SKM-1 (cell line): Measurements from ENCODE around the gene ST8SIA4.

Source experiments
- DNase-seq: peaks from one replicate; lab custom pipeline; 2025; ENCODE audit not compliant: unreplicated experiment; lab: John Stamatoyannopoulos, UW

The ST8SIA4 gene

DNA sequence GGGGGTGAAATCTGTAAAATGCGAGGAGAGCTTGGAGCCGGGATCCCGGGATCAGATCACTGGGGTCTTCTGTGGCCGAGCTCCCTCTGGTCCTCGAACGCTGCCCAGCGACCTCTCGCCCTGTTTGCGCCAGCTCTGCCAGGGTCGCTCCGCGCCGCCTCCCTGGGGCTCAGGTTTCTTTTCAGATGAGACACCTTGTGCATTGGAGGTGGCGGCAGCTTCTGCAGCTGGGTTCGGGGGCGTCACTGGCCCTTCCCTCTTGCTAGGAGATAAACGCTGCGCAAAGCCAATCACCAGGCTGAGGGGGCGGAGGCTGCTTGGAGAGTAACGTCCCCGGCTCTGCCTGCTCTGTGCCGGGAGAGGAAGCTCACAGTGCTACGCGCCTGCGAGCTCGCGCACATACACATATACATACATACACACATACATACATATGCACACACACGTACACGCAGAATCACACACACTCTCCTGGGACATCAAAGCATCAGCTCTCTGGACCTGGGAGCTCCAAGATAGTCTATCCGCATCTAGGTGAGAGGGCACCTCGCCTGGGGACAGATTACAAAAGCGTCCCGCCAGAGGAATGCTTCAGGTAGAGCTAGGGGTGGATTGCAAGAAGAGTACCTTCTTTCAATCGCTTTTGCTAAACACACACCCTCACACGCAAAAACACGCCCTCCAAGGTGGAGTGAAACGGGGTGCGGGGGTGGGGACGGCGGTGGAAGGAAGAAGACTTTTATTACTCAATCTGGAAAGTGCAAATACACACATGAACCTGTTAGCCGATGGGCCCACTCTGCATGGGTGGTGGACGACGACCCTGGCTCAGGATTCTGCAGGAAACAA, at the start of gene ST8SIA4:
Gene ST8SIA4 (minus strand): TSS at position 244 of the 849 bp plus-strand sequence. CDS start 327 bp downstream, outside the sequence.
- DNase-seq = peak; percentile 86

- no peak for DNase-seq
These were observed 47.9 kb upstream of the ST8SIA4 start for GRCh38 chr5:100950985-100951384.

DNA sequence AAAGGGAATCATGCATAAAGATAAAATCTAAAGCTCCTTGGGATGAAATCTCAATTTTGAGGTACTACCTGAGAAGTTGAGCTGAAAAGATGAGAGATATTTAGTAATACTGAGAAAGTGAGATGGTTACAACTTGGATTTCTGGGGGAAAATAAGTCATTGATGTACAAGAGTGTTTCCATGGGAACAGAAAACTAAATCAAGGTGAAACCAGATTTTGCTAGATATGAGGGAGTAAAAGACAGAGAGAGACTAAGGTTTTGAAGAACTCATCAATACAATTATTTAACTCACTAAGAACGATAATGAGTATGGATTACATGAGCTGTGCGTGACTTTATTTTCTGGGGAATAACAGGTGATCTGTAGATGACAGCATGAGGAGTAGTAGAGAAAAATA, 10.2 kb upstream of the ST8SIA4 start:
- no peak for DNase-seq

DNA sequence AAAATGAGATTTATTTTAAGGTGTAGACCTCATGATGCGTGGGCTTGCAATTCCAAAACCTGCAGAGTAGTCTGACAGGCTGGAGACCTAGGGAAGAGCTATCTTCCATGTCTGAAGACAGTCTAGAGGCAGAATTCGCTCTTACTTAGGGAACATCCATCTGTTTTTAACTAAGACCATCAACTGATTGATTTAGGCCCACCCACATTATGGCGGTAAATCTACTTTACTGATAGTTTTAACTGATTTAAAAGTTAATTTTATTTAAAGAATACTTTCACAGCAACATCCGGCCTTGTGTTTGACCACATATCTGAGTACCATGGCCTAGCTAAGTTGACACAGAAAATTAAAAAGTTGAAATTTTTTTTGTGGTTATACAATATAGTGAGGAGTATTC, 6.0 kb upstream of the ST8SIA4 start:
- DNase-seq = no peak

DNA sequence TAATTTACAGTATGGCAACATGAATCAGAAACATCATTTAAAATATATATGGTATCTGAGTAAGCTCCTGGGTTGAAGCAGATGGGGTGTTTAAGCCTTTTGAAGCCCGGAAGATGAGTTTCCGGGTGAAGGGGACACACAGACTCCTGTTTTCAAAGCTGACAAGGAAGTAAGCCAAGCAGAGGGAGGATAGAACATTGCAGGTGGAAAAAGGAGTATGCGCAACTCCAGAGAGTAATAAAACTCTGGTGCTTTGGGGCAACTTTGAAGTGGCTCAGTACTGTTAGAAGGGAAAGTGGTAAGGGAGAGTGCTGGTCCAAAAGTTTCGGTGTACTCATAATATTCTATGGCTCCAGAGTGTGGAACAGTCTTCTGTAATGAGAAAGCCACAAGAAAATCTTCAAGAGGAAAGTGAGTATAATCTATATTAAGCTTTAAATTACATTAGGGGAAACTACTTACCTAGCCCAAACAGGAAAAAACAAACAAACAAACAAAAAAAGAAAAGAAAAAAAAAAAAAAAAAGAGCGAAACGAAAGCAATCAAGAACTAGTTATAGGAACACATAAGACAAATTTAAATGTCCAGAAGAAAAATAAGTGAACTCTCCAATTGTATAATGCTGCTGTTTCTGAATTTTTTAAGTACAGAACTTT, 2.3 kb upstream of the ST8SIA4 start:
- DNase-seq = peak; percentile 38

GRCh38 chr5:100904259-100904861, 1.3 kb upstream of the ST8SIA4 start:
- peak; percentile 41 for DNase-seq

DNA sequence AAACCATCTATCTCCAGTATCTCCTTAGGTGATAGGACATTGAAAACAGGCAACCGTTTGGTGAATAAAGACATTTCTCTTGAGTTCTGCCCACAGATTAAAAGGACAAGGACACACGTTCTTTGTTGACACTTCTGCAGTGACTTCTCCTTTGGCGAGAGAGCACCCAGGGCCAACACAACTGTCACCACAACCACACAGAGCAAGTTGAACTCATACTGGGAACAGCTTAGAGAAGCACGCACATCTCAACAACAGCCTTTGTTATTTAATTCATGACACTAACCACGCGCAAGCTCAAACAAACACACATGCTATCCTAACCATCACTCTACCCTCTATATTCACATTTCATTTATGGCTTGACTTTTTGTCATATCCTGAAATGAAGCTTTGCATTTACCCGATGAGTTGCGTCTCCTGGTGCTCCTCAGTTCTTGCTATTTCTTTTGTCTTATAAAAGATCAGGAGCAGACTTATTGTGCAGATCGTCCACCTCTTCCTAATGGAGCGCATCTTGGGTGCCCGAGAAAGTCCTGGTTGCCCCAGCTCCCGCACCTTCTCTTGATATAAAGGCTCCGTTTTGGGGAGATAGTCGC, 543 bp downstream of the ST8SIA4 start:
- peak; percentile 47 for DNase-seq

GRCh38 chr5:100901821-100902341, 1.2 kb downstream of the ST8SIA4 start:
- peak; percentile 82 for DNase-seq

DNA sequence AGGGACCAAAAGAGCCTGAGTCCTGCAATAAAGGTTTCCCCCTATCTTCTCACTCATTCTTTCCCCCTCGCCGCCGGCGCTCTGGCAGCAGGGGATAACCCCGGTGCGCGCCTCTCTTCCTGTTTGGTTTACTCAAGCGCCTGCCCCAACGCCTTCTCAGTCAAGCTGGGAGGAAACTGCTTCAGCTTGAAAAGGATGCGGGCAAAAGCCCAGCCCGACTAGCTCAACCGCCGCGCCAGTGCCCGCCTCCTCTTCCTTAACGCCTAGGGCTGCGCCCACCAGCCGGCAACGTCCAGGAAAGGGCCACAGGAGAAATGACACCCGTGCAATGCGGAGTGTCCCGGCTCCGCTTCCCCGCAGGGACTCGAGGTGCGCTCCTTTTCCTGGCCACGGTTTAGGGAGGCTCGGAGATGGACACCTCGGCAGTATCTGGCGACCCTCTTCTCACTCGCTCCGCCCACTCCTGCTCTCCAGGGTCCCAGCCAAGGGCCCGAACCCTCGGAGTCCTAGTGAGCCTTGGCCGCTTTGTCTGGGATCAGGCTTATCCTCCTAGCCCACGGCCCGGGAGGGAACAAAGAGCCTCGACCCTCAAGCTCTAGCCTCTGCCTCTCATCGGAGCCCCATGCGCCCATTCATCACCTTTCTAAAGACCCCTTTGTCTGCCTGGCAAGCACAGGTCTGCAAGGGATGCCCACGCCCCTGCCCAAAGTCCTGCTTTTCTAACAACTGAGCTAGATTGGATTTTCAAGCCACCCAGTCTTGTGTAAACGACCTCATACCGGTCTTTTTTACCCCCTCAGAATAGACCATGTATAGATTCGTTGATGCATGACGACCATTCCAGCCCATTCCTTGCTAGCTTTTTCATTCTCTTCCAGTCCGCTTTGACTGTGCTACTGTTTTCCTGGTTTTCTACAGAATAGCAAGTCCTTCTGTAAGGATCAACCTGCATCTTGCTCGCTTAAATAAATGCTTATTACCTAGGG, 2.0 kb downstream of the ST8SIA4 start:
- DNase-seq = peak; percentile 70

DNA sequence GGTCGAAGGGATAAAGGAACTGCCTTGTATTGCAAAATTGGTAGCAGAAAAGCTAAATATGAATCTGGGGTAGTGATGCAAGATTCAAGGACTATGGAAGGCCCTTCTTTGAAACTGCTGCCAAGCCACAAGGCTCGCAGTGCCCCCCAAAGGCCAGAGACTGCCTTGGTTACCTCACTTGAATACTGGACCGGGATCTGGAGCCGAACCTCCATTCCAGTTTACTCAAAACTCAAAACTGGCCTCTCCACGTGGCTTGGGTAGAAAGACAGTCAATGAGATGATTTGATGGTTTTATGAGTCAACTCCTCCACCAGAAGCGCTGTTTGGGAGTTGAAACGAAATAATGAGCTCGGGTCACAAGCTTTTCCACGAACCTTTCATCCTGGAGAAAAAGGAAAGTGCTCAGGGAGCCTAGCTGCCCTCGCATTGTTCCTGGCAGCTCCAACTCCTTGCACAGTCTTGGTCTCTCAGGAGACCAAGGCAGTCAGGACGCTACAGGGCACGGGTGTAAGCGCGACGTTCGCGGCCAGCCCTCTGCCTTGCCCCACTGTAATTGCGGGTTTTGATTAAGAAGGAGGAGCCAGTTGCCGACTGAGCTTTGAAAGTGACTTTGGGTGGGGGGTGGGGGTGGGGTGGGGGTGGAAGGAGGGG, 2.8 kb downstream of the ST8SIA4 start:
- DNase-seq = peak; percentile 70

GRCh38 chr5:100899675-100900074, 3.4 kb downstream of the ST8SIA4 start:
- no peak for DNase-seq

- no peak for DNase-seq
These were observed 4.4 kb downstream of the ST8SIA4 start for GRCh38 chr5:100898504-100899346.

- no peak for DNase-seq
These were observed 7.0 kb downstream of the ST8SIA4 start for GRCh38 chr5:100896054-100896453.

GRCh38 chr5:100890461-100891008, 12.5 kb downstream of the ST8SIA4 start:
- no peak for DNase-seq

DNA sequence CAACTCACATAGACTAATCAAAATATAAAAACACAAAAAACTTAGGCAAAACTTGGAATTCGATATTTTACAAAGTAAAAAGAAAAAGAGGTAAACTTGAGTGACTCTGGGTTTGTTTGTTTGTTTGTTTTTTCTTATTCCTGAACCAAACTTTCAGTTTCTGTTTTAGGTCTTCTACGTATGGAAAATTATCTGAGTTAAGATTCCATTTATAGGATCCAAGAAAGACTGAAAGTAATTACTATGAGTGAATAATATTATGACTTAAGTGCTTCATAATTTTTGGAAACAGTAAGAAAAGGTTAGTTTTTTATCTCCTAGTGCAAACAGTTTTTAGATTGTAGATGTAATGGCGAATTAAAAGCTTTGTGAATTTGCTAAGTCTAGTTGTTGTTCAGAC, 13.2 kb downstream of the ST8SIA4 start:
- no peak for DNase-seq

GRCh38 chr5:100889165-100889743, 13.8 kb downstream of the ST8SIA4 start:
- no peak for DNase-seq

DNA sequence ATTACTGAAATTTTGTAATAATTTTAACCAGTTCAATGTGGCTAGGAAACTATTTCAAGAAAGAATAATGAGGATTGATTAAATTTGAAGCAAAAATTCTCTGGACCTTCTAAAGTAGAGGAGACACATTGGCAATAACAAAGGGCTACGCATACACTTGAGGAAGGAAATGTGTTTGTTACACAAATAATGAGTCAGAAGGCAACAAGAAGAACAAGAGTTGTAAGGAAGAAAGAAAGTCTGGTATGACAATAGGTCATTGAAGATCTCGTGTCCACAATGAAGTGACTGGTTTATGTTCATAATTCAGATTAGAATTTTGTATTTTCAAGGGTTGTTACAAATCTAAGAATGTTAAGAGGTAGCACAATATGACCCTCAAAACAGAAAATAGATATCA, 25.8 kb downstream of the ST8SIA4 start:
- DNase-seq = no peak
